ENCODE data around the gene GJB5. TPM values are rescaled to one million over a fixed set of nuclear protein-coding genes. Genes with fewer than 3 reads are reported as not detected.

The GJB5 gene
- total and polyA plus RNA-seq, 4 donors, result 0.23 TPM; not detected in 3

- 61% methylated on average over 6 of the region's 9 CpGs for WGBS (ENCODE audit: insufficient coverage)
- Histone ChIP-seq H3K4me3 (ENCODE audit: low read depth, low read length) (no peak overlapping the region), H3K27me3 (ENCODE audit: control insufficient read depth, insufficient read depth, low read length) (peaks cover 10% of the 10 kb centered on the region), H3K9me3 (ENCODE audit: control insufficient read depth, insufficient read depth, low read length) (no peaks in the 10 kb centered on the region), H3K36me3 (ENCODE audit: control insufficient read depth, insufficient read depth, low read length) (peaks cover 6% of the 10 kb centered on the region), H3K4me1 (ENCODE audit: control insufficient read depth, insufficient read depth, low read length) (peaks cover 7% of the 10 kb centered on the region), H3K27ac (ENCODE audit: low read depth, low read length) (no peak overlapping the region)
- DNase-seq (ENCODE audit: low read depth in 4 of 6, low spot score in 6 of 6), result no peak
Measured at GRCh38 chr1:34787461-34788420, 32.9 kb downstream of the GJB5 start.

GRCh38 chr1:34790985-34791384 lies 36.1 kb downstream of the GJB5 start:
- Histone ChIP-seq H3K27ac (ENCODE audit: low read depth, low read length) (no peak overlapping the region), H3K27me3 (ENCODE audit: control insufficient read depth, insufficient read depth, low read length) (peaks cover 12% of the 10 kb centered on the region), H3K36me3 (ENCODE audit: control insufficient read depth, insufficient read depth, low read length) (peaks cover 10% of the 10 kb centered on the region), H3K4me3 (ENCODE audit: low read depth, low read length) (no peak overlapping the region), H3K4me1 (ENCODE audit: control insufficient read depth, insufficient read depth, low read length) (peaks cover 7% of the 10 kb centered on the region), H3K9me3 (ENCODE audit: control insufficient read depth, insufficient read depth, low read length) (no peaks in the 10 kb centered on the region)
- WGBS (ENCODE audit: insufficient coverage), result 79% methylated on average over 6 of the region's 6 CpGs
- no peak for DNase-seq (ENCODE audit: low read depth in 4 of 6, low spot score in 6 of 6)

GRCh38 chr1:34792424-34792823 lies 37.6 kb downstream of the GJB5 start:
- 84% methylated on average over 8 of the region's 10 CpGs for WGBS (ENCODE audit: insufficient coverage)
- Histone ChIP-seq H3K27me3 (ENCODE audit: control insufficient read depth, insufficient read depth, low read length) (peaks cover 12% of the 10 kb centered on the region), H3K36me3 (ENCODE audit: control insufficient read depth, insufficient read depth, low read length) (peaks cover 10% of the 10 kb centered on the region), H3K4me1 (ENCODE audit: control insufficient read depth, insufficient read depth, low read length) (peaks cover 4% of the 10 kb centered on the region), H3K9me3 (ENCODE audit: control insufficient read depth, insufficient read depth, low read length) (no peaks in the 10 kb centered on the region), H3K4me3 (ENCODE audit: low read depth, low read length) (no peak overlapping the region), H3K27ac (ENCODE audit: low read depth, low read length) (no peak overlapping the region)
- DNase-seq (ENCODE audit: low read depth in 4 of 6, low spot score in 6 of 6), result no peak

GRCh38 chr1:34792868-34793727 lies 38.3 kb downstream of the GJB5 start, which contains the start of gene GJA4:
TSS of gene GJA4 (plus strand) at chr1:34792999. CDS start at chr1:34794214, 1,215 bp downstream.
- no peak for DNase-seq (ENCODE audit: low read depth in 4 of 6, low spot score in 6 of 6)
- 7% methylated on average over 34 of the region's 45 CpGs for WGBS (ENCODE audit: insufficient coverage)

GRCh38 chr1:34794001-34794789 lies 39.3 kb downstream of the GJB5 start:
- no peaks in the 10 kb centered on the region for H3K9me3 ChIP-seq (ENCODE audit: control insufficient read depth, insufficient read depth, low read length)
- no peak overlapping the region for H3K4me3 ChIP-seq (ENCODE audit: low read depth, low read length)
- no peak for DNase-seq (ENCODE audit: low read depth in 4 of 6, low spot score in 6 of 6)
- peaks cover 12% of the 10 kb centered on the region for H3K27me3 ChIP-seq (ENCODE audit: control insufficient read depth, insufficient read depth, low read length)
- no peaks in the 10 kb centered on the region for H3K4me1 ChIP-seq (ENCODE audit: control insufficient read depth, insufficient read depth, low read length)
- 96% methylated on average over 39 of the region's 40 CpGs for WGBS (ENCODE audit: insufficient coverage)
- no peak overlapping the region for H3K27ac ChIP-seq (ENCODE audit: low read depth, low read length)
- peaks cover 10% of the 10 kb centered on the region for H3K36me3 ChIP-seq (ENCODE audit: control insufficient read depth, insufficient read depth, low read length)

More at GRCh38 chr1:34792868-34793727, 38.3 kb downstream of the GJB5 start, which contains the start of gene GJA4:
- H3K27ac ChIP-seq (ENCODE audit: low read depth, low read length), result no peak within 1 kb of the TSS
- H3K27me3 ChIP-seq (ENCODE audit: control insufficient read depth, insufficient read depth, low read length), result peaks cover 12% of the 10 kb centered on the region
- H3K9me3 ChIP-seq (ENCODE audit: control insufficient read depth, insufficient read depth, low read length), result no peaks in the 10 kb centered on the region
- H3K36me3 ChIP-seq (ENCODE audit: control insufficient read depth, insufficient read depth, low read length), result peaks cover 10% of the 10 kb centered on the region
- H3K4me3 ChIP-seq (ENCODE audit: low read depth, low read length), result no peak within 1 kb of the TSS
- no peaks in the 10 kb centered on the region for H3K4me1 ChIP-seq (ENCODE audit: control insufficient read depth, insufficient read depth, low read length)

- peaks cover 12% of the 10 kb centered on the region for H3K27me3 ChIP-seq (ENCODE audit: control insufficient read depth, insufficient read depth, low read length)
- no peaks in the 10 kb centered on the region for H3K9me3 ChIP-seq (ENCODE audit: control insufficient read depth, insufficient read depth, low read length)
- DNase-seq (ENCODE audit: low read depth in 4 of 6, low spot score in 6 of 6), result no peak
- peaks cover 10% of the 10 kb centered on the region for H3K36me3 ChIP-seq (ENCODE audit: control insufficient read depth, insufficient read depth, low read length)
- H3K27ac ChIP-seq (ENCODE audit: low read depth, low read length), result no peak overlapping the region
- no peaks in the 10 kb centered on the region for H3K4me1 ChIP-seq (ENCODE audit: control insufficient read depth, insufficient read depth, low read length)
- 93% methylated on average over 11 of the region's 12 CpGs for WGBS (ENCODE audit: insufficient coverage)
- no peak overlapping the region for H3K4me3 ChIP-seq (ENCODE audit: low read depth, low read length)
Measured at GRCh38 chr1:34794790-34795180, 39.9 kb downstream of the GJB5 start.

- DNase-seq (ENCODE audit: low read depth in 4 of 6, low spot score in 6 of 6), result no peak
- no peak overlapping the region for H3K4me3 ChIP-seq (ENCODE audit: low read depth, low read length)
- no CpG with 5 or more reads among the region's 6 CpGs for WGBS (ENCODE audit: insufficient coverage)
Measured at GRCh38 chr1:34795916-34796315, 41.1 kb downstream of the GJB5 start.

GRCh38 chr1:34796990-34797389 lies 42.1 kb downstream of the GJB5 start:
- 85% methylated on average over 2 of the region's 6 CpGs for WGBS (ENCODE audit: insufficient coverage)

More at GRCh38 chr1:34795916-34796315, 41.1 kb downstream of the GJB5 start:
- peaks cover 10% of the 10 kb centered on the region for H3K36me3 ChIP-seq (ENCODE audit: control insufficient read depth, insufficient read depth, low read length)
- H3K9me3 ChIP-seq (ENCODE audit: control insufficient read depth, insufficient read depth, low read length), result no peaks in the 10 kb centered on the region
- H3K27me3 ChIP-seq (ENCODE audit: control insufficient read depth, insufficient read depth, low read length), result peaks cover 12% of the 10 kb centered on the region
- no peaks in the 10 kb centered on the region for H3K4me1 ChIP-seq (ENCODE audit: control insufficient read depth, insufficient read depth, low read length)
- no peak overlapping the region for H3K27ac ChIP-seq (ENCODE audit: low read depth, low read length)

GRCh38 chr1:34800214-34800613 lies 45.4 kb downstream of the GJB5 start:
- H3K4me1 ChIP-seq (ENCODE audit: control insufficient read depth, insufficient read depth, low read length), result no peaks in the 10 kb centered on the region
- DNase-seq (ENCODE audit: low read depth in 4 of 6, low spot score in 6 of 6), result no peak
- WGBS (ENCODE audit: insufficient coverage), result 100% methylated on average over 1 of the region's 6 CpGs
- no peaks in the 10 kb centered on the region for H3K36me3 ChIP-seq (ENCODE audit: control insufficient read depth, insufficient read depth, low read length)
- no peak overlapping the region for H3K27ac ChIP-seq (ENCODE audit: low read depth, low read length)
- H3K27me3 ChIP-seq (ENCODE audit: control insufficient read depth, insufficient read depth, low read length), result no peaks in the 10 kb centered on the region
- H3K4me3 ChIP-seq (ENCODE audit: low read depth, low read length), result no peak overlapping the region
- no peaks in the 10 kb centered on the region for H3K9me3 ChIP-seq (ENCODE audit: control insufficient read depth, insufficient read depth, low read length)

More at GRCh38 chr1:34796990-34797389, 42.1 kb downstream of the GJB5 start:
- DNase-seq (ENCODE audit: low read depth in 4 of 6, low spot score in 6 of 6), result no peak
- no peaks in the 10 kb centered on the region for H3K4me1 ChIP-seq (ENCODE audit: control insufficient read depth, insufficient read depth, low read length)
- no peak overlapping the region for H3K27ac ChIP-seq (ENCODE audit: low read depth, low read length)
- H3K27me3 ChIP-seq (ENCODE audit: control insufficient read depth, insufficient read depth, low read length), result peaks cover 12% of the 10 kb centered on the region
- peaks cover 10% of the 10 kb centered on the region for H3K36me3 ChIP-seq (ENCODE audit: control insufficient read depth, insufficient read depth, low read length)
- H3K9me3 ChIP-seq (ENCODE audit: control insufficient read depth, insufficient read depth, low read length), result no peaks in the 10 kb centered on the region
- H3K4me3 ChIP-seq (ENCODE audit: low read depth, low read length), result no peak overlapping the region

Data from spinal cord (tissue), 10 donors.